COR-L47 (cell line): ENCODE data around the gene PRXL2B.

ENCODE experiments used
- DNase-seq: peaks from one replicate; lab custom pipeline; 2025; lab: John Stamatoyannopoulos, UW

PRXL2B gene

GRCh38 chr1:2637442-2638145, 51.0 kb downstream of the PRXL2B start:
- no peak for DNase-seq

GRCh38 chr1:2638466-2639115, 52.0 kb downstream of the PRXL2B start:
- no peak for DNase-seq

GRCh38 chr1:2639203-2639602, 52.6 kb downstream of the PRXL2B start:
- no peak for DNase-seq

- no peak for DNase-seq
Measured at GRCh38 chr1:2639607-2640521, 53.3 kb downstream of the PRXL2B start.

- DNase-seq: no peak
Measured at GRCh38 chr1:2640626-2641025, 54.0 kb downstream of the PRXL2B start.
